ENCODE data around the gene ZFP36L2. TPM values are rescaled to one million over a fixed set of nuclear protein-coding genes. Genes with fewer than 3 reads are reported as not detected.

The ZFP36L2 gene
- total and polyA plus RNA-seq, 2 donors (not counting 1 experiment from before 2014, with no cell fraction given), result 94.9 to 482 TPM

GRCh38 chr2:43240766-43241150 lies 14.4 kb upstream of the ZFP36L2 start:
- intact Hi-C loops (cut with micrococcal nuclease), result no loop called here
- no peak overlapping the region for H3K4me3 Mint-ChIP-seq

More at GRCh38 chr2:43240766-43241150, 14.4 kb upstream of the ZFP36L2 start:
- DNase-seq, result no peak
- peak overlapping the region; percentile 63 to 89 for H3K27ac ChIP-seq (ENCODE audit: low read length in 2 of 2)
- peaks cover 46% of the 10 kb centered on the region for H3K4me1 Mint-ChIP-seq
- H2AFZ ChIP-seq (ENCODE audit: insufficient read depth, low read depth, low read length, poor library complexity, severe bottlenecking), result peak overlapping the region; percentile 64
- H3K4me1 ChIP-seq (ENCODE audit: control insufficient read depth in 2 of 2, insufficient read depth in 2 of 2, low read length in 2 of 2), result peaks cover 26 to 37% of the 10 kb centered on the region in 2 donors
- peaks cover 6 to 7% of the 10 kb centered on the region in 2 experiments for H3K36me3 ChIP-seq (replicated peaks in 1 of 2; ENCODE audit: control extremely low read depth in 1 of 2, control insufficient read depth in 1 of 2, extremely low read depth in 1 of 2, insufficient read depth in 2 of 2, low read length in 1 of 2)
- H3K9me3 ChIP-seq (ENCODE audit: control extremely low read depth in 1 of 3, control insufficient read depth in 2 of 3, insufficient read depth in 1 of 3, low read length in 2 of 3), result no peaks in the 10 kb centered on the region
- TF ChIP-seq CTCF (IDR thresholded peaks at IDR 0.05) (no peak), EZH2 (IDR thresholded peaks at IDR 0.05; ENCODE audit: borderline replicate concordance, insufficient read depth, low read depth, low read length, poor library complexity, severe bottlenecking) (no peak)
- H3K79me2 ChIP-seq (ENCODE audit: control insufficient read depth, insufficient read depth, low read length), result no peaks in the 10 kb centered on the region
- H3K27ac Mint-ChIP-seq, result peak overlapping the region; percentile 97
- POLR2A ChIA-PET, result interaction anchor here (1.0 to 1.6 kb wide), 3 partner anchors 13 to 107 kb away, joined by 4 to 9 read pairs (median 6); no protein-coding TSS in a partner anchor
- no peaks in the 10 kb centered on the region for H3K27me3 Mint-ChIP-seq
- no peak overlapping the region for H3K4me3 ChIP-seq (ENCODE audit: control extremely low read depth in 1 of 5, extremely low read depth in 1 of 5, insufficient read depth in 1 of 5, low read depth in 2 of 5, low read length in 4 of 5)
- peak overlapping the region; percentile 64 for H3K4me2 ChIP-seq (replicated peaks; ENCODE audit: low read depth, low read length, poor library complexity, severe bottlenecking)
- WGBS (ENCODE audit: insufficient coverage), result 70% methylated on average over 2 of the region's 5 CpGs
- no peak for ATAC-seq (ENCODE audit: low read depth)
- CTCF ChIA-PET, result interaction anchor here (0.8 to 5.0 kb wide), 11 partner anchors 12 to 409 kb away, joined by 3 to 51 read pairs (median 8); no protein-coding TSS in a partner anchor
- H3K27me3 ChIP-seq (replicated peaks in 1 of 4; ENCODE audit: control extremely low read depth in 1 of 4, control insufficient read depth in 3 of 4, insufficient read depth in 4 of 4, low read length in 3 of 4), result no peaks in the 10 kb centered on the region
- peak overlapping the region; percentile 34 for H3K9ac ChIP-seq (ENCODE audit: low read length)
- no peaks in the 10 kb centered on the region for H4K20me1 ChIP-seq (ENCODE audit: control insufficient read depth, insufficient read depth, low read length, poor library complexity, severe bottlenecking)
- peaks cover 2% of the 10 kb centered on the region for H3K9me3 Mint-ChIP-seq (ENCODE audit: insufficient read depth)
